Activated naive CD4-positive, alpha-beta T cell treated with anti-CD3 and anti-CD28 coated beads for 36 hours (primary cell): ENCODE results near the gene PBLD. TPM values are rescaled to one million over a fixed set of nuclear protein-coding genes. Genes with fewer than 3 reads are reported as not detected.
"Not testable (repeated sequence)": the region's sequence is repeated elsewhere in the genome, so short reads cannot be mapped to it uniquely, and the experiment has no call there.

ENCODE experiments used
- CTCF ChIA-PET: fragments of 350-600 bp; sonication (Branson Sonifier 250); formaldehyde crosslinking; loops from one replicate; lab custom pipeline; 2021; ENCODE audit warnings: antibody characterized with exemption; lab: Charles Lee
- DNase-seq: peaks from one replicate; pipeline ENCODE4 v3.0.0-alpha.2; 2020
- H3K27ac Mint-ChIP-seq: one replicate; pipeline ENCODE4 v1.8.0; 2021; ENCODE audit warnings: mild to moderate bottlenecking, mixed read lengths
- H3K27me3 Mint-ChIP-seq: one replicate; pipeline ENCODE4 v1.8.0; 2021; ENCODE audit warnings: low read depth, mixed read lengths
- H3K36me3 Mint-ChIP-seq: one replicate; pipeline ENCODE4 v1.8.0; 2021; ENCODE audit warnings: low read depth, mixed read lengths
- H3K4me1 Mint-ChIP-seq: one replicate; pipeline ENCODE4 v1.8.0; 2021; ENCODE audit warnings: low read depth, mixed read lengths
- H3K4me3 Mint-ChIP-seq: one replicate; pipeline ENCODE4 v1.8.0; 2021; ENCODE audit warnings: mild to moderate bottlenecking, moderate library complexity, mixed read lengths
- H3K9me3 Mint-ChIP-seq: one replicate; pipeline ENCODE4 v1.8.0; 2021; ENCODE audit warnings: mixed read lengths
- intact Hi-C: fragments of 100-400 bp; cut with micrococcal nuclease; formaldehyde crosslinking; loops from one replicate; pipeline ENCODE4 v1.15.1; 2023
- total RNA-seq, 2 experiments: library from RNA; stranded (reverse); gene quantifications; one replicate each; pipeline ENCODE4 v1.2.3, GENCODE V29; 2021

The PBLD gene
- total RNA-seq, 2 experiments from 2014 or later, result 1.3 to 2.2 TPM

GRCh38 chr10:68301790-68302502 lies 30.8 kb downstream of the PBLD start:
- CTCF ChIA-PET, result interaction anchor here (0.6 to 3.8 kb wide), 37 partner anchors 13 to 604 kb away, joined by 3 to 46 read pairs (median 4); partner anchors contain the start of genes ATOH7 and PBLD
- Mint-ChIP-seq H3K36me3 (no peaks in the 10 kb centered on the region), H3K9me3 (no peaks in the 10 kb centered on the region), H3K4me1 (no peaks in the 10 kb centered on the region), H3K27ac (no peak overlapping the region), H3K4me3 (no peak overlapping the region), H3K27me3 (no peaks in the 10 kb centered on the region)
- no peak for DNase-seq
- intact Hi-C loops, result loop anchor here (1.0 to 5.0 kb wide), 4 partner anchors 70 to 514 kb away; partner anchors contain the start of gene ATOH7

DNA sequence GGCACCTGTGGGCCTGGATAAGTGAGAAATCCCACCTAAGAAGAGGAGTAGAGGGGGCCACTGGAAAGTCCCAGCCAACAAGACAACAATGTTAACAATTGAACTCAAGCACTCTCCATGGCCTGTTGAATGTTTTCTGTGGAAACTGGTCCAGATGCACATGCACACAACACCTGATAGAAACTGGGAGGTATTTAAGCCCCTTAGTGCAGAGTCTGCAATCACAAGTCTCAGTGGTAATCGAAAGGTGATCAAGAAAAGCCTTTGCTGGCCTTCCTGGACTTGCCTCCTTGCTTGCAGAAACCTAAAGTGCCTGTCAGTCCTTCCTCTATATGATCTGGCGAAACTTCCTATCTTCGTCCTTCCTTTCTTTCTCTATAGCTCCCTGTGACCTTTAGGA lies 31.4 kb downstream of the PBLD start:
- no peaks in the 10 kb centered on the region for H3K27me3 Mint-ChIP-seq
- intact Hi-C loops, result loop anchor here (5.0 kb wide), 1 partner anchor 69 kb away; the partner anchor contains the start of gene ATOH7
- no peaks in the 10 kb centered on the region for H3K9me3 Mint-ChIP-seq
- CTCF ChIA-PET, result interaction anchor here (0.6 to 3.8 kb wide), 34 partner anchors 12 to 604 kb away, joined by 3 to 46 read pairs (median 4); partner anchors contain the start of genes ATOH7 and PBLD
- H3K4me3 Mint-ChIP-seq, result no peak overlapping the region
- no peaks in the 10 kb centered on the region for H3K4me1 Mint-ChIP-seq
- H3K27ac Mint-ChIP-seq, result no peak overlapping the region
- no peak for DNase-seq
- no peaks in the 10 kb centered on the region for H3K36me3 Mint-ChIP-seq

DNA sequence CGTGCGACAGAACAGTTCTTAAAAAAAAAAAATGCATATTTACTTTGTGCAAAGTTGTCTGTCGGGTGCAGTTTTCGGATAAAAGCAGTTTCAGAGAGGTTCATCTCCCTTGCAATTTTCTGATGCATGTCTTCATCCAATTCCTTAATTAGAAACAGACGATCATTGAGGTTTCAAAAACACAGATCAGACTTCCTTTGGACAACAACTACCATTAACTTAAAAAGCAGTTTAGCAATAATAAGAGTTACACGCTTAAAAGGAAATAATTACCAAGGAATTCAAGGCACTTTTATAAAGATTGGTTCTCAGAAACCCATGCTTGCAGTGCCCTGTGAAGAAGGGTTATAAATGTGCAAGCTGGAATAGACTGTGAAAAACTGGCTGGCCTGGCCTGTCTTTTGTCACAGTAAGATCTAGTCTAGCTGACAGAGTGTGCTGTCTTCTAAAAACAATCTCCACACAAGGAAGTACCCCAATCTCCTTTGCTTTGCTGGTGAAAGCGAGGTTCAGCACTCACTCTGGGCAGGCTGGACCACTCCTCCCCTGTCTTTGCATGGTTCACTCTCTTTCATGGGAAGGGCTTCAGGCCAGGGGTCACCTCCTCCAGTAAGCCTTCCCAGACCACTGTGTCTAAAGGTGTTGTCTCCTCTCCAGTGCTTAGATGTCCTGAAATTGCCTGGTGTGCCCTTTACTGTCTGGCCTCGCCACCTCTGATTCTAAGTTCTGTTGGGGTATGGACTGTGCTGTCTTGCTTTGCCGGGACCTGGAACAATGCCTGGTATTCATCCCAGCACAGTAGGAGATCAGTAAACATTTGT lies 35.7 kb downstream of the PBLD start:
- H3K4me1 Mint-ChIP-seq, result no peaks in the 10 kb centered on the region
- no peaks in the 10 kb centered on the region for H3K9me3 Mint-ChIP-seq
- H3K27ac Mint-ChIP-seq, result no peak overlapping the region
- DNase-seq, result no peak
- CTCF ChIA-PET, result no interaction called here
- intact Hi-C loops, result no loop called here
- no peaks in the 10 kb centered on the region for H3K36me3 Mint-ChIP-seq
- H3K27me3 Mint-ChIP-seq, result no peaks in the 10 kb centered on the region
- H3K4me3 Mint-ChIP-seq, result no peak overlapping the region

GRCh38 chr10:68290736-68291135 lies 42.0 kb downstream of the PBLD start:
- DNase-seq, result no peak
- intact Hi-C loops, result no loop called here
- no peaks in the 10 kb centered on the region for H3K9me3 Mint-ChIP-seq
- H3K4me1 Mint-ChIP-seq, result no peaks in the 10 kb centered on the region
- no peaks in the 10 kb centered on the region for H3K27me3 Mint-ChIP-seq
- CTCF ChIA-PET, result interaction anchor here (0.6 kb wide), 1 partner anchor 121 kb away, joined by 4 read pairs; no protein-coding TSS in a partner anchor
- no peaks in the 10 kb centered on the region for H3K36me3 Mint-ChIP-seq
- no peak overlapping the region for H3K4me3 Mint-ChIP-seq
- no peak overlapping the region for H3K27ac Mint-ChIP-seq

DNA sequence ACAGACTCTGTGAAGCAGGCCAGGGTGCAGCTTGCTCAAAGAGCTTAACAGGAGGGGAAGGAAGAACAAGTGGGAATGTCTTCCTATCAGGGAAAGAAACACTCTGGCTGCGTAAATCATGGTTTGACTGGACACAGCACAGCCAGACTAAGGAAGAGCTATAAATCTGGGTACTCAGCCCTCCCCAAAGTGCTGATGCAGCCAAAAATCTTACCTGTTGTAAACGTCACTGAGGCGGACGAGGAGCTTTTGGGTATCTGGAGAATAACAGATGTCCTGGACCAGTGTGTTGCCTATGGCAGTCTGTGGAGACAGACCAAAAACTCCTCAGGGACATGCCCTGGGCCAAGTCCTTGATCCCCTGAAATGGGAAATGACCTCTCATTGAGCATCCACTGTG lies 44.0 kb downstream of the PBLD start:
- intact Hi-C loops, result no loop called here
- H3K27me3 Mint-ChIP-seq, result no peaks in the 10 kb centered on the region
- no peak overlapping the region for H3K4me3 Mint-ChIP-seq
- CTCF ChIA-PET, result interaction anchor here (0.6 to 2.3 kb wide), 3 partner anchors 13 to 157 kb away, joined by 3 to 8 read pairs (median 5); no protein-coding TSS in a partner anchor
- H3K27ac Mint-ChIP-seq, result no peak overlapping the region
- DNase-seq, result no peak
- no peaks in the 10 kb centered on the region for H3K36me3 Mint-ChIP-seq
- H3K9me3 Mint-ChIP-seq, result no peaks in the 10 kb centered on the region
- H3K4me1 Mint-ChIP-seq, result no peaks in the 10 kb centered on the region

- Mint-ChIP-seq H3K4me3 (no peak overlapping the region), H3K9me3 (no peaks in the 10 kb centered on the region), H3K36me3 (no peaks in the 10 kb centered on the region), H3K4me1 (peaks cover 3% of the 10 kb centered on the region), H3K27ac (no peak overlapping the region), H3K27me3 (no peaks in the 10 kb centered on the region)
- CTCF ChIA-PET, result interaction anchor here (0.7 to 1.3 kb wide), 2 partner anchors 71 to 518 kb away, joined by 3 read pairs; no protein-coding TSS in a partner anchor
- intact Hi-C loops, result no loop called here
- DNase-seq, result no peak
Measured at GRCh38 chr10:68284062-68285001, 48.4 kb downstream of the PBLD start.

DNA sequence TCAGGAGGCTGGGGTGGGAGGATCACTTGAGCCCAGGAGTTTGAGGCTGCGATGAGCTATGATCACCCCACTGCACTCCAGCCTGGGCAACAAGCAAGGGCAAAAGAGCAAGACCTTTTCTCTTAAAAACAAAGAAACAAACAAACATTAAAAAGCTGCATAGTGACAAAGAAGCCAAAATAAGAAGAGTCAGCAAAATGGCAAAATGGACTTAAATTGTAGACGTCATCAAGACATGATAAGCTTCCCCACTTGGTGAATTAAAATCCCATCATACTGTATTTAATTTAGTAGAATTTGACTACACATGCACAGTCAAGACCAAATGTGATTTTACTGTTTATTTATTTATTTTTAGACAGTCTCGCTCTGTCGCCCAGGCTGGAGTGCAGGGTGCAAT lies 52.0 kb downstream of the PBLD start:
- Mint-ChIP-seq H3K27me3 (no peaks in the 10 kb centered on the region), H3K4me3 (no peak overlapping the region), H3K27ac (no peak overlapping the region), H3K9me3 (peaks cover 16% of the 10 kb centered on the region), H3K4me1 (peaks cover 3% of the 10 kb centered on the region), H3K36me3 (peaks cover 3% of the 10 kb centered on the region)
- CTCF ChIA-PET, result interaction anchor here (0.6 to 1.2 kb wide), 2 partner anchors 21 to 231 kb away, joined by 3 to 6 read pairs; no protein-coding TSS in a partner anchor
- intact Hi-C loops, result no loop called here
- no peak for DNase-seq

GRCh38 chr10:68278906-68279753 lies 53.6 kb downstream of the PBLD start:
- H3K4me3 Mint-ChIP-seq, H3K27me3 Mint-ChIP-seq, H3K4me1 Mint-ChIP-seq, H3K27ac Mint-ChIP-seq, intact Hi-C loops, DNase-seq, H3K36me3 Mint-ChIP-seq: not testable (repeated sequence)
- peaks cover 16% of the 10 kb centered on the region for H3K9me3 Mint-ChIP-seq
- CTCF ChIA-PET, result interaction anchor here (0.6 kb wide), 1 partner anchor 218 kb away, joined by 3 read pairs; no protein-coding TSS in a partner anchor

DNA sequence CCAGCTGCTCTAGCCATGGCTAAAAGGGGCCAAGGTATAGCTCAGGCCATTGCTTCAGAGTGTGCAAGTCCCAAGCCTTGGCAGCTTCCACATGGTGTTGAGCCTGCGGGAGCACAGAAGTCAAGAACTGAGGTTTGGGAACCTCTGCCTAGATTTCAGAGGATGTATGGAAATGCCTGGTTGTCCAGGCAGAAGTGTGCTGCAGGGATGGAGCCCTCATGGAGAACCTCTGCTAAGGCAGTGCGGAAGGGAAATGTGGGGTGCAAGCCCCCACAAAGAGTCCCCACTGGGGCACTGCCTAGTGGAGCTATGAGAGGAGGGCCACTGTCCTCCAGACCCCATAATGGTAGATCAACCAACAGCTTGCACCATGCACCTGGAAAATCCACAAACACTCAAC lies 54.9 kb downstream of the PBLD start:
- CTCF ChIA-PET, DNase-seq, H3K27me3 Mint-ChIP-seq, H3K27ac Mint-ChIP-seq, H3K36me3 Mint-ChIP-seq, H3K4me3 Mint-ChIP-seq, H3K4me1 Mint-ChIP-seq, intact Hi-C loops: not testable (repeated sequence)
- peaks cover 16% of the 10 kb centered on the region for H3K9me3 Mint-ChIP-seq

DNA sequence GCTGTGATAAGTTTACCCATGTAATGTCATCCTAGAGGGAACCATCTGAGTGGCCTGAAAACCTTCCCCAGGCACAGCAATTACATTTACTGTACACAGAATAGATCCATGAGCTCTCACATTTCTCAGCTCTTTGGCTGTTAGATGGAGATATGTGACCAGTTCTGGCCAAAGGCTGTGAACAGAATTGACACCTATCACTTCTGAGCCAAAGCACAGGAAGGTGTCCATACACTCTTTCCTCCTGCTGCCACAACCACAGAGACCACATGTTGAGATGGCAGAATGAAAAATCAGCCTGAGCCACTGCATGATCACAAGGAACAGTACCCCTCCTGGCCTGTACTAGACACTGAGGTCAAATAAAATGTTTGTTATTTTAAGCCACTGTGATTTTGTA lies 56.5 kb downstream of the PBLD start:
- Mint-ChIP-seq H3K9me3 (peaks cover 16% of the 10 kb centered on the region), H3K27me3 (no peaks in the 10 kb centered on the region), H3K4me3 (no peak overlapping the region), H3K4me1 (no peaks in the 10 kb centered on the region), H3K36me3 (peaks cover 3% of the 10 kb centered on the region), H3K27ac (no peak overlapping the region)
- intact Hi-C loops, result no loop called here
- DNase-seq, result no peak
- CTCF ChIA-PET, result no interaction called here

- CTCF ChIA-PET, result no interaction called here
Measured at GRCh38 chr10:68275600-68276126, 57.1 kb downstream of the PBLD start.

More at GRCh38 chr10:68275600-68276126, 57.1 kb downstream of the PBLD start:
- Mint-ChIP-seq H3K4me3 (no peak overlapping the region), H3K9me3 (peaks cover 16% of the 10 kb centered on the region), H3K27ac (no peak overlapping the region), H3K27me3 (no peaks in the 10 kb centered on the region), H3K4me1 (no peaks in the 10 kb centered on the region), H3K36me3 (peaks cover 3% of the 10 kb centered on the region)
- intact Hi-C loops, result no loop called here
- no peak for DNase-seq
